K562 (cell line): ENCODE data around the gene KNSTRN. TPM values are rescaled to one million over a fixed set of nuclear protein-coding genes. Genes with fewer than 3 reads are reported as not detected.

Experiments
- ASH1L ChIP-seq: fragments of 450-650 bp; IDR thresholded peaks from 2 replicates; pipeline ENCODE4 v1.6.1; 2018; ENCODE audit warnings: borderline replicate concordance, mild to moderate bottlenecking, low read depth; ENCODE audit not compliant: partially characterized antibody
- BMI1 ChIP-seq: fragments of 150-350 bp; IDR thresholded peaks from 2 replicates; pipeline ENCODE4 v1.6.1; 2014; ENCODE audit warnings: low read length
- CGGBP1 ChIP-seq: fragments of 250-450 bp; sonication (Bioruptor Pico); IDR thresholded peaks from 2 replicates; pipeline ENCODE4 v1.9.0; 2021; ENCODE audit warnings: mild to moderate bottlenecking
- CREM ChIP-seq: IDR thresholded peaks from 2 replicates; pipeline ENCODE4 v1.6.1; 2014; ENCODE audit warnings: antibody characterized with exemption, low read depth
- E2F6 ChIP-seq, 2 experiments: IDR thresholded peaks; 2 replicates each; pipeline ENCODE4 v1.6.1; 2011; ENCODE audit warnings: borderline replicate concordance in 1 of 2, control low read depth in 1 of 2, low read depth in 1 of 2, low read length in 1 of 2, mild to moderate bottlenecking in 1 of 2, mixed read lengths in 1 of 2, moderate library complexity in 1 of 2; ENCODE audit not compliant: insufficient read depth in 1 of 2, insufficient read length in 1 of 2, poor library complexity in 1 of 2, severe bottlenecking in 1 of 2; ENCODE audit errors: extremely low read depth in 1 of 2
- ETV1 ChIP-seq: fragments of 450-650 bp; conservative IDR thresholded peaks from 2 replicates; pipeline ENCODE4 v1.6.1; 2016; ENCODE audit warnings: missing genetic modification characterization, control low read depth, low read depth, missing compliant biosample characterization
- FOS ChIP-seq: IDR thresholded peaks from 3 replicates; pipeline ENCODE4 v1.6.1; 2011; ENCODE audit not compliant: insufficient read length; ENCODE audit errors: extremely low read depth
- PCBP1 ChIP-seq: fragments of 200-400 bp; formaldehyde crosslinking; IDR thresholded peaks from 2 replicates; pipeline ENCODE4 v1.6.1; 2018; ENCODE audit warnings: mild to moderate bottlenecking, low read depth, low read length; ENCODE audit not compliant: poor library complexity, severe bottlenecking
- PKNOX1 ChIP-seq: fragments of 450-650 bp; IDR thresholded peaks from 2 replicates; pipeline ENCODE4 v1.6.1; 2016
- REST ChIP-seq, 2 experiments: fragments of 450-650 bp; formaldehyde crosslinking in 1 of 2; IDR thresholded peaks; 2 replicates each; pipeline versions ENCODE4 v1.4.0 to v1.6.1; 2014 to 2020; ENCODE audit warnings: mild to moderate bottlenecking in 2 of 2, borderline replicate concordance in 1 of 2, low read depth in 1 of 2
- SREBF2 ChIP-seq: sonication (generic); formaldehyde crosslinking; IDR thresholded peaks from 2 replicates; pipeline ENCODE4 v1.4.0; 2020; ENCODE audit warnings: mild to moderate bottlenecking, missing genetic modification reagents
- ZNF398 ChIP-seq: fragments of 250-450 bp; sonication (Bioruptor Pico); IDR thresholded peaks from 2 replicates; pipeline ENCODE4 v1.8.0; 2021; ENCODE audit warnings: moderate library complexity, mild to moderate bottlenecking, inconsistent platforms
- ZZZ3 ChIP-seq: fragments of 450-650 bp; IDR thresholded peaks from 2 replicates; pipeline ENCODE4 v1.6.1; 2016; ENCODE audit warnings: antibody characterized with exemption, mild to moderate bottlenecking, moderate library complexity
- polyA plus RNA-seq, 8 experiments: library from polyadenylated mRNA; depleted of rRNA in 4 of 8; stranded (reverse) in 5 of 8; unstranded in 3 of 8; fragments of >200 nt; fragmentation: Nextera tagmentation in 2 of 8; fragmentation: Illumina TruSeq in 1 of 8; extraction: Ambion mirVana in 2 of 8; extraction: Trizol in 1 of 8; gene quantifications; 2 replicates each; pipeline versions ENCODE4 v1.2.1 to v1.2.3, GENCODE V29; 2011 to 2014; ENCODE audit warnings: inconsistent platforms in 1 of 8, missing spikeins in 1 of 8
- total RNA-seq, 7 experiments: library from RNA; depleted of rRNA in 6 of 7; stranded (reverse); fragments of >200 nt in 6 of 7; fragmentation: Illumina TruSeq in 2 of 7; extraction: Trizol in 2 of 7; gene quantifications; 2 replicates each; pipeline versions ENCODE4 v1.2.1 to v1.2.3, GENCODE V29; 2011 to 2021; ENCODE audit warnings: low replicate concordance in 1 of 7

The KNSTRN gene
- total and polyA plus RNA-seq, 9 of the 15 experiments (the other 6 are each of a cell fraction or from before 2014, with no cell fraction given) = 48.7 to 88.2 (median 66.3) TPM

GRCh38 chr15:40440743-40441564 is 58.4 kb downstream of the KNSTRN start, which contains the start of gene BAHD1 (continued):
- TF ChIP-seq CREM (0 out of 2 replicates have a peak, but pooled peaks have one; percentile 18), PCBP1 (peak; percentile 79), E2F6 (IDR thresholded peaks at IDR 0.05; ENCODE audit: borderline replicate concordance in 1 of 2, extremely low read depth in 1 of 2, insufficient read depth in 1 of 2, insufficient read length in 1 of 2, low read depth in 1 of 2, low read length in 1 of 2, poor library complexity in 1 of 2, severe bottlenecking in 1 of 2) (peak; percentile 38 to 93), PKNOX1 (peak; percentile 55), ZZZ3 (no peak), FOS (peak; percentile 85), BMI1 (no peak), SREBF2 (CRISPR knock-in tag) (no peak), ZNF398 (CRISPR knock-in tag) (no peak), REST (IDR thresholded peaks at IDR 0.05; ENCODE audit: borderline replicate concordance) (peak; percentile 60), REST (CRISPR knock-in tag; IDR thresholded peaks at IDR 0.05; ENCODE audit: low read depth) (no peak), ETV1 (tag) (no peak), ASH1L (peak; percentile 78), CGGBP1 (CRISPR knock-in tag) (no peak)
